Coronary artery (tissue), 2 donors: ENCODE data around the gene PDZK1IP1.
A peak's percentile ranks its signal among the peaks of the same experiment; 100 is the strongest.

Experiments used
- DNase-seq: peaks from one replicate; pipeline ENCODE4 v3.0.0-alpha.2; 2017; ENCODE audit warnings: low spot score
- H3K27ac ChIP-seq, 2 donors: fragments of 200-600 bp; sonication (generic); one replicate each; pipeline ENCODE4 v1.5.1; 2016 to 2019
- H3K4me3 ChIP-seq: fragments of 200-600 bp; sonication (generic); 2 replicates; pipeline ENCODE4 v1.5.1; 2016; ENCODE audit warnings: mild to moderate bottlenecking, moderate library complexity
- TF ChIP-seq, protein P1 (sequence below): fragments of 200-600 bp; sonication (generic); IDR thresholded peaks from one replicate; pipeline ENCODE4 v1.5.1; 2019; ENCODE audit warnings: antibody characterized with exemption

Gene PDZK1IP1, protein sequence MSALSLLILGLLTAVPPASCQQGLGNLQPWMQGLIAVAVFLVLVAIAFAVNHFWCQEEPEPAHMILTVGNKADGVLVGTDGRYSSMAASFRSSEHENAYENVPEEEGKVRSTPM

DNA sequence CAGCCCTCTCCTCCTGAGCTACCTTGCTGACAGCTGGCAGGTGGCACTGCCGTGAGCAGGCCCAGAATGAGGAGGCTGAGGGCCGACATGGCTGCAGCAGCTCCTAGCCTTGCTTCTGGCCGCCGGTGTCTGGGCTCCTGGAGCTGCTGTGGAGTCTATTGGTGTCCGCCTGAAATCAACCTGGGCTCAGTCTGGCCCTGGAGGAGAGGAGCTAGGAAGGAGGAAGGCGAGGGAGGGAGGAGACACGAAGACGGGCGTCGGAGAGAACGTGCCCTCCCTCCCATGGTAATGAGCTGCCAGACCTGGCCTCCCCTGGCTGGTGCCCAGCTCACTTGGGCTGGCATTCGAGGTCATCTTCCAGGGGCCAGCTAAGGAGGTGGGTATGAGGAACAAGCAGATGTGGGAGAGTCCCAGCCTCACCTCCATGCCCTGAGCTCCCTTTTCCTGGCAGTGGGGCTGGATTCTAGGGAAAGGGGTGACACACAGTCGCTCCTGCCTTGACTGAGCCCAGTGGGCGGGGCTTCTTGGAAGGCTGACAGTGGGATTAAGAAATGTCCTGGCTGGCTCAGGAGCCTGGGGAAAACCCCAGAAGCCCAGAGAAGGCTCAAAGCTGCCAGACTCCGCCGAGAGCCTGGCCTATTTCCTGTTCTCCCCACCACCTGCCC lies at the start of gene PDZK1IP1:
TSS of gene PDZK1IP1 (minus strand) at position 193 of the 665 bp plus-strand sequence. CDS start at position 89, 104 bp downstream.
- TF ChIP-seq, protein P1, sequence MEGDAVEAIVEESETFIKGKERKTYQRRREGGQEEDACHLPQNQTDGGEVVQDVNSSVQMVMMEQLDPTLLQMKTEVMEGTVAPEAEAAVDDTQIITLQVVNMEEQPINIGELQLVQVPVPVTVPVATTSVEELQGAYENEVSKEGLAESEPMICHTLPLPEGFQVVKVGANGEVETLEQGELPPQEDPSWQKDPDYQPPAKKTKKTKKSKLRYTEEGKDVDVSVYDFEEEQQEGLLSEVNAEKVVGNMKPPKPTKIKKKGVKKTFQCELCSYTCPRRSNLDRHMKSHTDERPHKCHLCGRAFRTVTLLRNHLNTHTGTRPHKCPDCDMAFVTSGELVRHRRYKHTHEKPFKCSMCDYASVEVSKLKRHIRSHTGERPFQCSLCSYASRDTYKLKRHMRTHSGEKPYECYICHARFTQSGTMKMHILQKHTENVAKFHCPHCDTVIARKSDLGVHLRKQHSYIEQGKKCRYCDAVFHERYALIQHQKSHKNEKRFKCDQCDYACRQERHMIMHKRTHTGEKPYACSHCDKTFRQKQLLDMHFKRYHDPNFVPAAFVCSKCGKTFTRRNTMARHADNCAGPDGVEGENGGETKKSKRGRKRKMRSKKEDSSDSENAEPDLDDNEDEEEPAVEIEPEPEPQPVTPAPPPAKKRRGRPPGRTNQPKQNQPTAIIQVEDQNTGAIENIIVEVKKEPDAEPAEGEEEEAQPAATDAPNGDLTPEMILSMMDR: no peak
- peak; percentile 93 for DNase-seq
- no peak within 1 kb of the TSS for H3K4me3 ChIP-seq
- H3K27ac ChIP-seq: peak within 1 kb of the TSS; percentile 79 to 82

DNA sequence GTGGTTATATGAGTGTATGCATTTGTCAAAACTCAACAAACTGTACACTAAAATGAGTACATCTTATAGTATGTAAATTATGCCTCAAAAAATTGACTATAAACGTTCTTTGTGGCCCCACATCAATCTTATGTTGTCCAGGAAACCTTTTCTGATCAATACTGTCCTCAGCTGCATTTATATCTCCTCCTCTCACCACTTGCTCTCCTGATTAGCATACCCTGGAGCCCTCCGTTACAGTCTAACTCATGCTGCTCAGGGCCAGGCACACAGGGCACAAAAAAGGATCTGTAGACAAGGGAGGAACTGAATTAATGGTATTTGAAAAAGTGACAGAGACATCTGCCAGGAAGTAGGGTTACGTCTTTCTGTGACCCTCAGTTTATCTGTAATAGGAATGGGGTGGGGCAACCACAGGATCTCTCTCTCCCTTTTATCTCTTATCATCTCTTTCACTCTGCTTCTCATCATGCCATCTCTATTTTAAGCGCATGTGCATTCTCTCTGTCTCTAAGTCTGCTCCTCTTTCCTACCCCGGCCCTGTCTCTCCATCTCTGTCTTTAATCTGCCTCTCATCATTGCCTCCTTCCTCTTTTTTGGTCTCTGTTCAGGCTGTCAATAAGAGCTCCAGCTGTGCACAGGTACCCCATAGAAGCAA lies 49.2 kb upstream of the PDZK1IP1 start:
- TF ChIP-seq, protein P1: no peak
- DNase-seq: no peak
- Histone ChIP-seq H3K4me3 (no peak overlapping the region), H3K27ac (no peak overlapping the region)

DNA sequence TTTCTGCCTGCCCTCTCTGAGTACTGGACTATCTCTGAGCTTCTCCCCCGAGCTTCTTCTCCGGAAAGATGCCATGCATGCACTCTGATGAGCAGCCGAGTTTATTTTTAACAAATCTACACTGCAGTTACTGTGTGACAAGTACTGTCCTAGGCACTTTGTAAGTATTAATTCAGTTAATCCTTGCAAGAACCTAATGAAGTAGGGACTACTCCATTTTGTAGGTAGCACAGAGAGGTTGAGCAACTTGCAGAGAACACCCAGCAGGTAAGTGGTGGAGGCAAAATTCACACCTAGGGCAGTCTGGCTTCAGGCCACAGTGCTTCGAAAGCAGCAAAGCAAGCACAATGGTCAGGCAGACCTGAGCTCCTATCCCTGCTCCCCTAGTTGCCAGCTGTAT lies 46.0 kb upstream of the PDZK1IP1 start:
- TF ChIP-seq, protein P1: no peak
- Histone ChIP-seq H3K4me3 (no peak overlapping the region), H3K27ac (no peak overlapping the region)
- DNase-seq: no peak

DNA sequence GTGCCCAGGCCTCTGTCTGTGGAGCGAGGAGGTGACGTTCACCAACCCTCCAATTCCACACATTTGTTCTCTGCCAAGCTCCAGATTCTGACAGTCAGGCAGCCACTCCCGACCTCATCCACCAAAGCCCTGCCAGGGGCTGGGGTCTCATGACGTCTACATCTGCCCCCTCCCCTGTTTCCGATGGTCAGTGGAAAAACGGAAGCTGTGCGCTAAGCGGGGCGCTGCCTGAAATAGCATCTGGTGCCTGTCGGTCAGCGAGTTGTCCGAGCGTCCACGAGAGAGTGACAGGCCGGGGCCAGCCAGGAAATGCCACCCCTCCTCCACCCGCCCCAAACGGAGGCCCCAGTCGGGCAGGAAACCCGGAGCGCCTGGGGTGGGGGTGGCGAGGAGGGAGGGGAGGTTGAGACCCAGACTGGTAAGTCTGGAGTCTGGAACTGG lies 45.4 kb upstream of the PDZK1IP1 start:
- TF ChIP-seq, protein P1: no peak
- no peak for DNase-seq
- Histone ChIP-seq H3K27ac (no peak overlapping the region), H3K4me3 (no peak overlapping the region)

DNA sequence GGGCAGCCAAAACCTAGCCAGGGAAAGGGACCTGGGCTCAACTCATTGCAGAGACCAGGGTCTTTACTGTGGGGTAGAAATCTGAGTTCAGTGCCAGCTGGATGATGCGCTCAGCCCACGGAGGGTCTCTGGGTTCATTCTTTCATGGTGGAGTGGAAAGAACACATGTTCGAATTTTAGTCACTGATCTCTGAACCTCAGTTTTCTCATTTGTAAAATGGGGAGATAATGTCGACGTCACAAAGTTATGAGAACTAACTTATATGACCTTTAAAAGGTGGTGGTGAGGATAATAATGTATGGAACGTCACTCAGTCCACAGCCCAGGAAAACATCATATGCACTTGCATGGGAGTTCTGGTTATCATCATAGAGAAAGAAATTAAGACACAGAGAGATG lies 43.4 kb upstream of the PDZK1IP1 start:
- Histone ChIP-seq H3K27ac (no peak overlapping the region), H3K4me3 (no peak overlapping the region)
- DNase-seq: no peak
- TF ChIP-seq, protein P1: no peak

DNA sequence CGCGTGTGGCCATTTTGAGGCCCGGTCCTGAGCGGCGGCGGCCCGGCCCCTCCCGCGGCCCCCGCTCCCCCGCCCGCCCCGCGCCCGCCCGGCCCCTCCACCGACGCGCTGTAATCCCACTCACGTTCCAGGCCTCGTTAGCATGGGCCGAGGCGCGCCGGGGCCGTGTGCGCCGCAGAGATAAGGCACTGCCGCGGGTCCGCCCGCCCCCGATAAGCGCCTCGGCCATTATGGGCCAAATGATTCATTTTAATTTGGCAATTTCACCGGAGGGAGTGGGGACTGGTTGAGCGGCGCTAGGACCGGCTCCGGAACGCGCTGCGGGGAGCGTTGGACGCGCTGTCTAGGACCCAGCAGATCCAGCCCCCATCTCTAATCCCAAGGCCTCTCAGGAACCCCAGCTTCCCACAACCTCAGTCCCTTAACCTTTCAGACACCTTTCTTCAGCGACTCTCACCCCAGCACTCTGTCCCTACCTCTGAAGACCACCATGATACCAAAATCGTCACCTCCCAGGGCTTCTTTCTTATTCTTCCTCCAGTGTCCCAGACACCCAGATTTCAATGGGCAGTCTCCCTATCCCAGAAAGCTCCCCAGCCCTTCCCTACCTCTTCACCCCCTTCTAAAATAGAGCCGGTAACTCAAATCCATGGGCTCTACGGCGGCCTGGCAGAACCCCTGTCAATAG lies 42.5 kb upstream of the PDZK1IP1 start, which contains the start of gene TAL1:
TSS of gene TAL1 (minus strand) at position 39 of the 688 bp plus-strand sequence. CDS start 6,337 bp downstream, outside the sequence.
- Histone ChIP-seq H3K4me3 (peak within 1 kb of the TSS; percentile 70), H3K27ac (peak within 1 kb of the TSS in 1 of 2 donors; percentile 77)
- DNase-seq: no peak

More for the DNA sequence above, 42.5 kb upstream of the PDZK1IP1 start, which contains the start of gene TAL1:
- TF ChIP-seq, protein P1: no peak
